ENCODE results near the gene CMAS. TPM values are rescaled to one million over a fixed set of nuclear protein-coding genes. Genes with fewer than 3 reads are reported as not detected.
"Not testable (repeated sequence)": the region's sequence is repeated elsewhere in the genome, so short reads cannot be mapped to it uniquely, and the experiment has no call there.

The CMAS gene
- total RNA-seq, 1 experiment from 2014 or later = 27.2 TPM

- DNase-seq (ENCODE audit: low spot score) = no peak
These were observed 961 bp downstream of the CMAS start for GRCh38 chr12:22046968-22047390.

- DNase-seq (ENCODE audit: low spot score) = no peak
These were observed 1.5 kb downstream of the CMAS start for GRCh38 chr12:22047494-22047893.

GRCh38 chr12:22048351-22049041, 2.5 kb downstream of the CMAS start:
- DNase-seq (ENCODE audit: low spot score) = no peak

- no peak for DNase-seq (ENCODE audit: low spot score)
These were observed 4.1 kb downstream of the CMAS start for GRCh38 chr12:22050078-22050477.

GRCh38 chr12:22051114-22051698, 5.2 kb downstream of the CMAS start:
- DNase-seq (ENCODE audit: low spot score) = no peak

- DNase-seq (ENCODE audit: low spot score) = not testable (repeated sequence)
These were observed 7.0 kb downstream of the CMAS start for GRCh38 chr12:22052994-22053393.

GRCh38 chr12:22054155-22054554, 8.1 kb downstream of the CMAS start:
- no peak for DNase-seq (ENCODE audit: low spot score)

- DNase-seq (ENCODE audit: low spot score) = no peak
These were observed 10.6 kb downstream of the CMAS start for GRCh38 chr12:22056607-22057006.

- no peak for DNase-seq (ENCODE audit: low spot score)
These were observed 14.1 kb downstream of the CMAS start for GRCh38 chr12:22059976-22060647.

GRCh38 chr12:22064968-22065367, 18.9 kb downstream of the CMAS start:
- no peak for DNase-seq (ENCODE audit: low spot score)

GRCh38 chr12:22066310-22066709, 20.3 kb downstream of the CMAS start:
- no peak for DNase-seq (ENCODE audit: low spot score)

- DNase-seq (ENCODE audit: low spot score) = no peak
These were observed 23.8 kb downstream of the CMAS start for GRCh38 chr12:22069851-22070250.

GRCh38 chr12:22082190-22082701, 36.2 kb downstream of the CMAS start:
- no peak for DNase-seq (ENCODE audit: low spot score)

GRCh38 chr12:22083167-22083566, 37.1 kb downstream of the CMAS start:
- peak; percentile 59 for DNase-seq (ENCODE audit: low spot score)

- no peak for DNase-seq (ENCODE audit: low spot score)
These were observed 38.8 kb downstream of the CMAS start for GRCh38 chr12:22084852-22085251.

- DNase-seq (ENCODE audit: low spot score) = no peak
These were observed 42.9 kb downstream of the CMAS start for GRCh38 chr12:22088886-22089285.

GRCh38 chr12:22089486-22089885, 43.5 kb downstream of the CMAS start:
- no peak for DNase-seq (ENCODE audit: low spot score)

- DNase-seq (ENCODE audit: low spot score) = not testable (repeated sequence)
These were observed 53.0 kb downstream of the CMAS start for GRCh38 chr12:22099062-22099461.

- DNase-seq (ENCODE audit: low spot score) = peak; percentile 74
These were observed 55.1 kb downstream of the CMAS start for GRCh38 chr12:22100958-22101748.

GRCh38 chr12:22101749-22102243, 55.8 kb downstream of the CMAS start:
- DNase-seq (ENCODE audit: low spot score) = no peak

- no peak for DNase-seq (ENCODE audit: low spot score)
These were observed 57.4 kb downstream of the CMAS start for GRCh38 chr12:22103418-22103817.

- no peak for DNase-seq (ENCODE audit: low spot score)
These were observed 59.5 kb downstream of the CMAS start for GRCh38 chr12:22105542-22105941.
